T-helper 22 cell (primary cell): ENCODE data around the gene CDKAL1.
"Not testable (repeated sequence)": the region's sequence is repeated elsewhere in the genome, so short reads cannot be mapped to it uniquely, and the experiment has no call there.

Source experiments
- DNase-seq: peaks from one replicate; pipeline ENCODE4 v3.0.0-alpha.2; 2020; ENCODE audit warnings: low read depth

CDKAL1 gene

DNA sequence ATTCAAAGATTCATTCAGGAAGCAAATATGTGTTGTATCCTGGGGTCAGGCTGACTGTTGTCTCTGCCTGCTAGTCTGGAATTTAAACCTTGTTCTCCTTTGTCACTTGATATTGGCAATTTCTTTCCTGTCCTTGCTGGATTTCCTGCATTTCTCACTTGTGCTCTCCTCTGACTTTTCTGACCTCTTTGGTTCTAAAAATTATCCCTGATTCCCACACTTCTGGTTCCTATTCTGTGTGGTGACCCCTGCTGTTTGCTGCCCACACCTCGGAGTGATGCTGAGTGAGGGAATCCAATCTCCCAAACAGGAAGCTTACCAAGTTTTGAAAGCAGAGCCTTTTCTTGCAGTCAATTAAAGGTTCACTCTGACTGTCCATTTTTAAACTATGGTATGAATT lies 345.3 kb downstream of the CDKAL1 start:
- DNase-seq: no peak

DNA sequence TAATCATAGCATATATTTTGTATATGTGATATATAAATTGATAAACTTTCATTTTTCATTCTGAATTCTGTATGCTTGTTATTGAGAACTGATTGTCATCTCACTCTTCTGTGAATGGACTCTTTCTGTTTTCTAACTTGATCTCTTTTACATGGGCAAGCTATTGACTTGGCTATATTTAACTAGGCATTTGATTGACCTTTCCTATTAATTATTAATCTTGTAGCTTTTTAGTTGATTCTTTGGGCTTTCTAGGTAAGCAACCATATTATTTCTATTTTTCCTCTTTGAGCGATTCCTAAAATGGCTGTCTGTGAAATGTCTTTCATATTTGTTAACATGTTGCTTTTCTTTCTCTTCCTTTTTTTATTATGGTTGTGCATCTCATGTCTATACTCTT lies 347.1 kb downstream of the CDKAL1 start:
- no peak for DNase-seq

DNA sequence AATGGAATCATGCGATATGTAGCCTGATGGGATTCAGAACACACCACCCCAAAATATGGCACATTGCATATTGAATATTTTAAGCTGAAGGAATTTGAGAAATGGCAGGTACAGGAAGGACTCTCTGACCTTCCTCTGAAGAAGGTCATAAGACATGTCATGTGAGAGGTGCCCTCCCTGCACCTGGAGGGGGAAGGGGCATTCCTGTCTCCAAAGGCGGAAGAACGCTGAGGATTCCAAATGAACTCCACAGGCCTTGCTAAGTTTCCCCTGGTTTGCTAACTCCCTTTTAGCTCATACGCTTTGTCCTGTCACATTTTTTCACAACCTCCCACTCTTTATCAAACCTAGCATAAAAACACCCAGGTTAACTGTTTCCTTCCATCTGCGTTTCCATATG lies 347.8 kb downstream of the CDKAL1 start:
- no peak for DNase-seq

DNA sequence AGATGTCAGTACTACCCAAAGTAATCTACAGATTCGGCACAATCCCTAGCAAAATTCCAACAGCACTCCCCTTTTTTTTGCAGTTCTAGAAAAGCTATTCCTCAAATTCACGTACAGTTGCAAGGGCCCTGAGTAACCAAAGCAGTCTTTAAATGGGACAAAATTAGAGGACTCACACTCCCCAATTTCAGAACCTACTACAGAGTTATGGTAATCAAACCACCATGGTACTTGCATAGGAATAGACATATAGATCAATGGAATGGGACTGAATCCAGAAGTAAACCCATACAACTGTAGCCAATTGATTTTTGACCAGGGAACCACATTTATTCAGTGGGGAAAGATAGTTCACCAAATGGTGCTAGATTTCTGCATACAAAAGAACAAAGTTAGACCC lies 350.8 kb downstream of the CDKAL1 start:
- no peak for DNase-seq

DNA sequence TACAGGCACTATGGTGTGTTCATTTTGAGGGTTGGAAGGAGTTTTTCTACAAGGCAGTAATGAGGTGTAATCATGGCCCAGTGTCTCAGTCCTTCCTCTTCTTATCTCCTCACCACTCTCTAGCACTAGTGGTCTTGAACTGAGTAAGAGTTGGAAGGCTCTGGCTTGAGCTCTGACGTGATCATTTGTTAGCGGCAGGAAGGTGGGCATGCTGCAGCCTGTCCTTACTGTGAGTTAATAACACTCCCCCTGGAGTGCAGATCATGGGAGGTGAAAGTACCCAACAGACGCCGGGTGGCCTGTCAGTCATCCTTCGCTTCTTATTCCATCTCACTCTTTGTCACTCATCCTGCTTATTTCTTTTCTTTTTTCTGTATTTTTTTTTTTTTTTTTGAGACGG lies 356.9 kb downstream of the CDKAL1 start:
- DNase-seq: no peak

DNA sequence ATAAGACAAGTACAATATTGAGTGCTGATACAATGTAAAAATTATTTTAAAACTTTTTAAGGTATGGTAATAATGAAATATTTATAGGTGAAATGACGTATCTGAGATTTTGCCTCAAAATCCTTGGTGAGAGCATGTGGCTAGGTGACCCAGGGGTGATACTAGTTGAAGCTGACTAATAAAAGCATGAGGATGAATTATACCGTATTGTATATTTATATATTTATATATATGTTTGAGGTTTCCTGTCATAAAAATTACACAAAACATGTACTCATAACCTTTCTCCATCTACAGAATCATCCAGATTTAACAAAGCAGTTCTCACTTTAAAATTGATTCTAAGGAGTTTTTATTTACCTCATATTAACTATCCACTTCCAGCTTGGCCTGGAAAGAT lies 358.1 kb downstream of the CDKAL1 start:
- no peak for DNase-seq

DNA sequence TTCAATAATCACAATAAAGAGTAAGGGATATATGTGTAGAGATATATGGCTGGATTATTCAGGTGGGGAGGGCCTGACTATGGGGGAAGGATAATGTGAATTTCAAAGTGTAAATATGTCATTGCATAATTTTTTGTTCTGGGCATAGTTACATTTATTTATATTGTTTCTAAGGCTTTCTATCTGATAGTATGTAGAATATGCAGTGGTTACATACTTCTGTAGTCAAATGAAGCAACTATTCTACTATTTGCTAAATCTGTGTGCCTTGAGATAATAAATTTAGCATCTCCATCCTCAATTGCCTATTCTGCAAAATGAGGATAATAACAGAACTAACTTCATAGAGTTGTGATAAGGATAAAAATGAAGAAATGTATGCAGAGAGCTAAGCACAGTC lies 359.2 kb downstream of the CDKAL1 start:
- DNase-seq: no peak

DNA sequence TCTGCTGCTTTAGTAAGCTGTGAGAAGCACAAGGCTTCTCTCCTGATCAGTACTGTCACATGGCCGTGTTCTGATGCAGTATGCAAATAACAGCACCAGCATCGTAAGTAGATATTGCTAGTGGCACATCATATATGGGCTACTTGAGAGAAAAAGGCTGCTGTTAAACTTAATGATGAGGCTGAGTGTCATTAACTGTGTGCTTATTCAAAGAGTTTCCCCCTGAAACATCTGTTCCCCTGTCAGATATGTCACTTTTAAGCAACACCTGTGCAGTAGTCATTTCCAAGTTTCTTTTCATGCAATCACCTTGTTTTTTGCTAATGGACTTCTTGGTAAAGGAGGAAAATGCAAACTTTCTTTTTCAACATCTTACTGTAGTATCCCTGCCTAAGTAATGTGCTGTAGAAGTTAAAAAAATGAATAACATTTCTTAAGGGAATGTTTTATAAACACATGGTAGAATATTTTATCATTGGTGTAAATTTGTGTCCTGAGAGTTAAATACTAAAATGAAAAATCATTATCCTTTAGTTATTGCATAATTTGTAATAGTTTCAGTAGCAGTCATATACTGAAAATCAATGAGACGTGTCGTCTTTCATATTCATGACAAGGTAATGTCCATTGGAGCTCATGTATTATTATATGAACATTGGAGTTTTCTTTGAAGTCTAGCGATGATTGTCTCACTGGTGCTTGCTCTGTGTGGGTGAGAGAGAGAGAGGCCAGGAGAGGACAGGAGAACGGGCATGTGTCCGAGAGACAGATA lies 366.3 kb downstream of the CDKAL1 start:
- DNase-seq: no peak

DNA sequence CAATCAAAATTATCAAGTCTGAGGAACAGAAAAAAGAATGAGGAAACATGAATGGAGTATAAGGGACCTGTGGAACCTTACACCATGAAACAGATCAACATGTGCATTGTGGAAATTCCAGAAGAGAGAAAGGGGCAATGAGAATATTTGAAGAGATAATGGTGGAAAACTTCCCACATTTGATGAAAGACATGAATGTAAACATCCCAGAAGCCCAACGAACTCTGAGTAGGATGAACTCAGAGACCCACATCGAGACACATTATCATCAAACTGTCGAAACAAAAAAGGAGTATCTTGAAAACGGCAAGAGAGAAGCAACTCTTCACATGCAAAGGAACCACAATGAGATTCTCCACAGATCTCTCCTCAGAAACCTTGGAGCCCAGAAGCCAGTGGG lies 371.1 kb downstream of the CDKAL1 start:
- no peak for DNase-seq

DNA sequence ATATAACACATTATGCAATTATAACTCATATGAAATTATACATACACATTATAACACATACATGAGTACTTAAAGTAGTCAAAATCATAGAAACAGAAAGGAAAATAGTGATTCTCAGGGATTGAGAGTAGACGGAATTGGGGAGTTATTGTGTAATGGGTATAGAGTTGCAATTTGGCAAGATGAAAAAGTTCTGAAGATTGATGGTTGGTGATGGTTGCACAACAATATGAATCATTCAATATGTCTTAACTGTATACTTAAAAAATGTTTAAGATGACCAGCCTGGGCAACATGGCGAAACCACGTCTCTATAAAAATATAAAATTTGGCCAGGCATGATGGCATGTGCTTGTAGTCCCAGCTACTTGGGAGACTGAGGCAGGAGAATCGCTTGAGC lies 372.7 kb downstream of the CDKAL1 start:
- DNase-seq: no peak

DNA sequence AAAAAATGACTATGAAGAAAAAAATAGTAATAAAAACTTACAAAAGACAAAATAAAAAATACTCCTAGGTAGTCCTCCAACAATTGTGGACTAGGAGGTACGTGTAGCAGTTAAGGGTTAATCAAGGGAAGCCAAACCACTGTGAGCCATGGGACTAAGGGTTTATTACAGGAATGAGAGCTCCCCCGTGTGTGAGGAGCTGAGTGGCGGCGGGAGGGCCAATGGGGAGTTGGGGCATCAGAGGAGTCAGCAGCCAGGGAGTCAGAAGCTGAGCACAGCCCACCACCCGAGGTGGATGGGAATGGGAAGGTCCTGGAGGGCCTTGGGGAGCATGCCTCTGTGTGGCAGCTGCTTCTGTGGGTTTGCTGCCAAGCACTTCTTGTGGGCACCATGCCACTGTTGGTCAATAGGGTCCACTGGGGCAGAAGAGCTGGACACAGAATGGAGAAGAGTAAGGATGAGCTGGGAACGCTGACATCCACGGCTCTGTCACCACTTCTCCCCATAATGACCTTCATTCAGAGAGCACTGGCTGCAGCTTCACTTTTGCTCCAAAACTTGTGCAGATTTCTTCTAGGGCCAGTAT lies 373.3 kb downstream of the CDKAL1 start:
- no peak for DNase-seq

DNA sequence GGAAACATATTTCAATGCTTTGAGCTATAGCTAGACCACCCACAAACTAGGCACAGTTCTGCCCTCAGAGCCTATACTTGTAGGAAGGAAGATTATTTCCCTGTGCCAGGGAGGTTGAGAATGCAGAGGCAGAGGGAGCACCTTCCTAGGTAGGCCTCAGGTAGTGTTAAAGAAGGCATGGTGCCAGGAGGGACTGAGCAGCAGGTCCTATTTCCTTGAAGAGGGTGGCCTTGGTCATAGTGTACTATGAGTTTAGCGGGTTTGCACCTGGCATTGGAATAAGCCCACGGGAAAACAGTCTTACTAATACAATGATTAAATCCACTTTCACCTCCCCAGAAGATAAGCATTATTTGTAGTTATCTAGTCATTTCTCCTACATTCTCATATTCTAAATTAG lies 375.4 kb downstream of the CDKAL1 start:
- no peak for DNase-seq

DNA sequence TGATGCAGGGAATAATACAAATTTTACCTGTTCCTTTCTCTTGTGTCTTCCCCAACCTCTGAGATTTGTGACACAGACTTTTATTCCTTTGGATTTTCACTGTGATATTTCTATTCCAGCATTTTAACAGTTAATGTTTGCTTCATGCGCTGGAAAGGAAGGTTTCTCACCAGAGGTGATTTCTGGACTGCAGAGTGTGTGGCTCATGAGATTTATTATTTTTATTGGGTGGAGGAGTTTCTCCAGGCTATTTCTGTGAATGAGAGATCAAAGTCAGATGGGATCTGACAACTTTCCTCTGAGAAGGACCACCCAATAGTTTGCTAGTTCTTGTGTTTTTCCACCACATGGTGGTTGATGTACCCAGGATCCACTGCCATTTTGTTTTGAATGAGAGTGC lies 377.5 kb downstream of the CDKAL1 start:
- DNase-seq: no peak

DNA sequence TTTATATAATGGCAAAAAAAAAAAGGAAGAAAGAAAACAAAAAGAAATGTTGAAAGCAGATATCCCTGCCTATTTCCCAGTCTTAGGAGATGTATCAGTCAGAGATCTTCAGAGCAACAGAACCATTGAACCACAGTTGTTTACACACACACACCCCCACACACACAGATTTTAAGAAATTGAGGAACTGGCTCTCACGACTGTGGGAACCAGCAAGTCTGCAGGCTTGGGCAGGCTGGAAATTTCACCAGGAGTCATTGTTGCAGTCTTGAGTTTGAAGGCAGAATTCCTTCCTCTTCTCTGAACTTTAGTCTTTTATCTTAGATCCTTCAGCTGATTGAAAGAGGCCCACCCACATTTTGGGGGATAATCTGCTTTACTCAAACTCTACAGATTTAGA lies 380.9 kb downstream of the CDKAL1 start:
- DNase-seq: no peak

DNA sequence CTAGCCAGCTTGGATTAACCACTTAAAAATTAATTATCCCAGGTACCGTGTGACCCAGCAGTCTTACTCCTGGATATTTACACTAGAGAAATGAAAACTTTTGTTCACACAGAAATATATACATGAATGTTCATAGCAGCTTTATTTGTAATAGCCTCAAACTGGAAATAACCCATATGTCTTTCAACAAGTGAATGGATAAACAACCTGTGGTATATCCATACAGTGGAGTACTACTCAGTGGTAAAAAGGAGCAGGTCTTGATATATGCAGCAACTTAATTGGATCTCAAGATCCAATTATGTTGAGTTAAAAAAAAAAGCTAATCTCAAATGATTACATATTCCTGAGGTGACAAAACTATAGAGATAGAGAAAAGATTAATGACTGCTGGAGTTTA lies 381.4 kb downstream of the CDKAL1 start:
- DNase-seq: no peak

DNA sequence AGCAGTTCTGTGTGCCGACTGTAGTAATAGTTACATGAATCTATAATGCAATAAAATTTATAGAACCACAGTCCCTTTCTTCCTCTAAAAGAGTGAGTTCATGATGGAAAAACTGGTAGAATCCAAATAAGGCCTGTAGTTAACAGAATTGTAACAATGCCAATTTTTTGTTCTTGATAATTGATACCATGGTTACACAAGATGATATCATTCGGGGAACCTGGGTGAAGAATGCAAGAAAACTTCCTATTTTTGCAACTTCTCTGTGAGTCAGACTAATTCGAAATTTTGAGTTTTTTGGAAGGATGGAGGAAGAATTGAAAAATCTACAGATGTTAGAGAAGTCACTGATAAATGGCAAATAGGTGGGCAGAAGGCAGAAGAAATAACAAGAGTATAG lies 381.8 kb downstream of the CDKAL1 start:
- no peak for DNase-seq

DNA sequence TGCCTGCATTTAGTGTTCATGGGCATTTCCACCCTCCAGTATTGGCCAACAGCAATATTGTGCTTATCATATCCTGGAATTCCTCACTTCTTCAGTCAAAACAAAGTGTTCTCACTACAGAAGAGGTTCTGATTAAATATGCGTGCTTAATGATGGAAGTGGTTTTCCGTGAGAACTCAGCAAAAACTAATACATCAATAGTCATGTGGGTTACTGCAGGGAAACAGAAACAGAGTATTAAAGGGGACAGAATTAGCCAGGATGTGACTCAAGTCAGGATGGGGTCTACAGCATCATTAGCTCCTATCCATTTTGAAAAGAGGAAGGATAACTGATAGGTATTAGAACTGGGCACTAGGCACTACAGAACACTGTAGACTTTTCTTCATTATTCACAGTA lies 384.6 kb downstream of the CDKAL1 start:
- DNase-seq: no peak

DNA sequence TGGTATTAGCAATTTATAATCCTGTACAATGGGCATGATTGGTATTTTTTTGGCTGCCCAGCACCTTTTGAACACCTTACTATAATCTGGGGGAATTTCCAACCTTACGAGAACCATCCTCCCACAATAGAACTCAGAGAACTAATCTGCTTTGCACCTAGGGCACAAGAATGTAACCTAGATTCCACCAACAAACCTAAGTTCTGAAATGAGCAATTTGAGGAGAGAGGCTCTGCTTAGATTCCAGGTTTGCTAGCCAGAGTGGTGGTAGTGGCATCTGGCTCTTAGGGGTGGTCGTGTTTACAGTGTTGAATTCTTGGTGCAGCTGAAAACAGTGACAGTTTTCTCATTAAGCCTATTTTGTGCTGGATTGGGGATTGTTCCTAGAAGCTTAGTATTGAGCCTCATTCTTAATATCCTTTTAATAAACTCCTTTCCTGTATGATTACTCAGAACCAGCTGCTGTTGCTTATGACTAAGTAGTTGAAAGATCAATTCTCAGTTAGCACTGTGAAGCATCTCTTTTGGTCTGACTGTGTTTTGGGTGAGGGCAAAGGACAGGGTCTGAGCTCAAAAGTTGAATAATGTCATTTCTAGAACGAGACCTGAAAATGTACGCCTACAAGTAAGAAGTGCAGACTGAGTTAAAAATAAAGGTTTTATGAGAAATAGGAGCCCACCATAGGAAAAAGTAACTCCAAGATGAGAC lies 385.6 kb downstream of the CDKAL1 start:
- no peak for DNase-seq

DNA sequence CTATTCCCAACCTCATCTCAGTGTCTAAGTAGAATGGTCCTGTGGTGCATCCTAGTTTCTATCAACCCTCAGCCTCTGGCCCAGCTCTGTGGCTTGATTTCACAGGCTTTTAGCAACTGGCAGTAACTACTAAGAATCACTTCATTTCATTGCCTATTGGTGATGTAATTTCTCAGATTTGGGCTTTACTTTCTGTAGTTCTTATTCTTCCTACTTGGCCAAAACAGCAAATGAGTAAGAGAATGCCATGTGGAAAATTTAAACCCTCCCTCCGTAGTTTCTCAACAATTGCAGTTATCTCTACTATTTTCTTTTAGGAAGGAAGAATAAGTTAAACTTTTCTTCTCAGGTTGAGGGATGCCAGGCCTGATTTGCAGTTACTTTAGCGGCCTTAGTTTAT lies 387.3 kb downstream of the CDKAL1 start:
- DNase-seq: no peak

DNA sequence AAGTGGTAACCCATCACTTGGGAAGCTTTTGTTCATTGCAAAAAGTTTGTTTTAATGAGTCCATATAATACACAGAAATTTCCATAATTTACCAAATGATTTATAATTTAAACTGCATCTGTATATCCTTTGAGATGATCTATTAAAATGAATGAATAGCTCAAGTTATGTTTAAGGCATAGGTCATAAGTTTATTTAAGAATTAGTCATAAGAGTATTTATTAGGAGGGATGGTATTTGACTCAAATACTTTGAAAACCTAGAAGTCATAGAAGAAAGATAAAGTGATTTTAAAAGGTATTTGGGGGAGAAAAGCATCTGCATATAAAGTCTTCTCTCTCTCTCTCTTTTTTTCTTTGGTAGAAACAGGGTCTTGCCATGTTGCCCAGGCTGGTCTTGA lies 388.5 kb downstream of the CDKAL1 start:
- DNase-seq: no peak

DNA sequence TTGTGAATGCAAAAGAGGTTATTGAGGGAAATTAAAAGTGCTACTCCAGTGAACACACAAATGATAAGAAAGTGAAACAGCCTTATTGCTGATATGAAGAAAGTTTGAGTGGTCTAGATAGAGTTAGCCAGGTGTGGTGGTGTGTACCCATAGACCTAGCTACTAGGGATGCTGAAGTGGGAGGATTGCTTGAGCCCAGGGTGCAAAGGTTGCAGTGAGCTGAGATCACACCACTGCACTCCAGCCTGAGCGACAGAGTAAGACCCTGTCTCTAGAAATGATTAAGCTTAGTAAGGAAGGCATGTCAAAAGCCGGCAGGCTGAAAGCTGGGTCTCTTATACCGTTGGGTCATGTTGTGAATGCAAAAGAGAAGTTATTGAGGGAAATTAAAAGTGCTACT lies 389.8 kb downstream of the CDKAL1 start:
- DNase-seq: not testable (repeated sequence)

DNA sequence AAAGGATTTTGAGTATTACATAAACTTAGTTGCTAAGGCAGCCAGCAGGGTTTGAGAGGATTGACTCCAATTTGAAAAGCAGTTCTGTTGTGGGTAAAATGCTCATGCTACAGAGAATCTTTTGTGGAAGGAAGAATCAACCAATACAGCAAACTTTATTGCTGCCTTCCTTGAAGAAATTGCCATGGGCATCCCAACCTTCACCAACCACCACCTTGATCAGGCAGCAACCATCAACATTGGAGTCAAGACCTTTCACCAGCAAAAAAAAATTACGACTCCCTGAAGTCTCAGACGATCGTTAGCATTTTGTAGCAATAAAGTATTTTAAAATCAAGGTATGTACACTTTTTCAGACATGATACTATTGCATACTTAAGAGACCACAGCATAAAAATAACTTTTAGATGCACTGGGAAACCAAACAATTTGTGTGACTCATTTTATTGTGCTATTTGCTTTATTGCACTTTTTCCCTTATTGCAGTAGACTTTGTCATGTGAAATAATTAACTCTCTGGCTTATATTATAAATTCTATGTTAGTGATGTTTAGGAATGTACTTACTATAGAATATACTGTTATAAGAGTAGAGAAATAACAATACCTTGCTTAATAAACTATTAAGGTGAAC lies 390.8 kb downstream of the CDKAL1 start:
- DNase-seq: no peak
